Hypothalamus (tissue), 51 donors: Measurements from ENCODE around the gene MBD1.
"Not testable (repeated sequence)": the region's sequence is repeated elsewhere in the genome, so short reads cannot be mapped to it uniquely, and the experiment has no call there.

Experiments
- DNase-seq, 51 donors: peaks; one replicate each; lab custom pipeline; 2025; lab: John Stamatoyannopoulos, UW

MBD1 gene, protein sequence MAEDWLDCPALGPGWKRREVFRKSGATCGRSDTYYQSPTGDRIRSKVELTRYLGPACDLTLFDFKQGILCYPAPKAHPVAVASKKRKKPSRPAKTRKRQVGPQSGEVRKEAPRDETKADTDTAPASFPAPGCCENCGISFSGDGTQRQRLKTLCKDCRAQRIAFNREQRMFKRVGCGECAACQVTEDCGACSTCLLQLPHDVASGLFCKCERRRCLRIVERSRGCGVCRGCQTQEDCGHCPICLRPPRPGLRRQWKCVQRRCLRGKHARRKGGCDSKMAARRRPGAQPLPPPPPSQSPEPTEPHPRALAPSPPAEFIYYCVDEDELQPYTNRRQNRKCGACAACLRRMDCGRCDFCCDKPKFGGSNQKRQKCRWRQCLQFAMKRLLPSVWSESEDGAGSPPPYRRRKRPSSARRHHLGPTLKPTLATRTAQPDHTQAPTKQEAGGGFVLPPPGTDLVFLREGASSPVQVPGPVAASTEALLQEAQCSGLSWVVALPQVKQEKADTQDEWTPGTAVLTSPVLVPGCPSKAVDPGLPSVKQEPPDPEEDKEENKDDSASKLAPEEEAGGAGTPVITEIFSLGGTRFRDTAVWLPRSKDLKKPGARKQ

DNA sequence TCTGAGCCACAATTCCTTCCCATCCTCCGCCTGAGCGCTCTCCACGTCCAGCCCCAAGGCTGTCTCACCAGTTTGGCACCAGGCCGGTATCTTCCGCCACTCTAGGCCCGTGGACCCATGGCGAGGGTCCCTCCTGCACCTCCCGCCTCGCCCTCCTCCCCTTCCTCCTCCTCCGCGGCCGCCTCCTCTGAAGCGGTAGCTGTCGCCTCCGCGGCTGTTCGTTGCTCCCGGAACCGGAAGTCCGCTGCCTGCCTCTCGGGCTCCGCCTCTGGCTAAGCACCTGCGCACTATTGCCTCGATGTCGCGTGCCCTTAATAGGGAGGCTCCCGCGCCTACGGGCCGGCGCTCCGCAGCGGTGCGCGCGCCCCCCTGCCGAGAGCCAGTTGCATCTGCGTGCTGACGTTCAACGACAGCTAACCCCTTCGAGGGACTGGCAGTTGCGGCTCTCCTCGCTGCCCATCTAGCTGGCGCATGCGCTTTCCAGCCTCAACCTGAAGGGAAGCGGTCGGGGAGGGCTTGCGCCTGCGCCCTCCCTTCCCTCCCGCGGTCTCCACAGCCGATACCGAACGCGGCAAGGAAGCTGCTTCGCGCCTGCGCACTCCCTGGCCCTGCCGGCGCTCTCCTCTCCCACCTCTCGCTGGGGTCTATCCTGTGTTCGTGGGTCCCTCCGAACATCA, at the start of gene MBD1:
Gene MBD1 (minus strand): TSS at position 229 of the 677 bp plus-strand sequence. CDS start 1,531 bp downstream, outside the sequence.
- peak; percentile 84 to 100 (median 98) for DNase-seq

- no peak for DNase-seq
Observed at GRCh38 chr18:50330176-50330575, 48.9 kb upstream of the MBD1 start.

DNA sequence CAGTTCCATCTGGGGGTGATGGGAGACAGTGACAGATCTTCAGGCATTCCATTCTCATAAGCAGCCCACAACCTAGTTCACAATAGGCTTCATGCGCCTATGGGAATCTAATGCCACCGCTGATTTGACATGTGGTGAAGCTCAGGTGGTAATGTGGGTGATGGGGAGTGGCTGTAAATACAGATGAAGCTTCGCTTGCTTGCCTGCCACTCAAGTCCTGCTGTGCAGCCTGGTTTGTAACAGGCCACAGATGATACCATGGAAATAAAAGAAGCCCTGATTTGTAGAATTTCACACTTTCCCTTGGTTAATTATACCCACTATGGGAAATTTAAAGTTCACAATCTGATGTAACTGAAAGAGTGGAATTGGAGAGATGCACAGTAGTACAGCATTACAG, 46.7 kb upstream of the MBD1 start:
- no peak for DNase-seq

DNA sequence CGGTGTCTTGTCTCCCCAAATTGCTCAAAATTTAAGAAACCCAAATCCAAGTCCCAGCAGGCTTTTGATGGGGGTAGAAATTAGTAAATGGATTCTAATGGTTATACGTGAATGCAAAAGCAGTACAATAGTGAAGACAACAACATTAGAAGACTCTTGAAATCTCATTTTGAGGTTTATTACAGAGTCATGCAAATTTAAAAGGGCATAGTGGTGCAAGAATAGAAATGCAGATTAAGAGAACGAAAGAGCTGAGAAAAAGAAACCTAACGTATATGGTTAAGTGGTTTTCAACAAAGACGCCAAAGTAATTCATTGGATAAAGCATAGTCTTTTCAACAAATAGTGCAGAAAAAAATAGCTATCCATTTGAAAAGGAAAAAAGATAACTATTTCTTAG, 39.4 kb upstream of the MBD1 start:
- DNase-seq = no peak

DNA sequence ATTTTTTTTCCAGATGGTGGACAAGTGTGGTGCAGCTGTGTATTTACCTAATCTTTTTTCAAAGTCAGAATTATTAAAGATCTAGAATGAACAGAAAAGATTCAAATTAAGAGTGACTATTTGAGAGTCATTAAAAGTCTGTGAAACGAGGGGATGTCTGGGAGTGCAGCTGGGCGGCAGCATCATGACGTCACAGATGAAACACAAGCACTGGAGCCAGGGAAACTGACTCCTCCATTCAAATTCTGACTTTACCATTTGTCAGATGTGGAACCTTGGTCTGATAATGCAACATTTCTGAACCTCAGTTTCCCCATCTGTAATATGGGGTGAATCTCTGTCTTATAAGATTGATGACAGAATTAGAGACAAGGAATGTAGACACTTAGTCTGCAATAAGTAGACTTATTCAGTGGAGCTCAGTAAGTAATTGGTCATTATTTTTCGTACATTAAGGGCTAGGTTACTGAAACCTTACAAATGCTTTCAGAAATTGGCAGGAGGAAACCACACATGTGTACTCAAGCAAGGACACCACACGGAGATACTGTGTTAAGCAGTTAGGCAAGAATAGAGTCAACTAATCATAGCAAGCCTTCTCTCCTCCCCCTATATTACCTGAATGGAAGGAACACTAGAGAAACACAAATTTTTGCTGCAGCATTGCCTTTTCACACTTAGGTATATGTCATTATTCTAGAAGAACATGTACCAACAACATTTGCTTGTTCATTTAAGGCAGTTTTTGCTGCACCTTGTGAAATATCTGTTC, 34.0 kb upstream of the MBD1 start:
- DNase-seq = no peak

DNA sequence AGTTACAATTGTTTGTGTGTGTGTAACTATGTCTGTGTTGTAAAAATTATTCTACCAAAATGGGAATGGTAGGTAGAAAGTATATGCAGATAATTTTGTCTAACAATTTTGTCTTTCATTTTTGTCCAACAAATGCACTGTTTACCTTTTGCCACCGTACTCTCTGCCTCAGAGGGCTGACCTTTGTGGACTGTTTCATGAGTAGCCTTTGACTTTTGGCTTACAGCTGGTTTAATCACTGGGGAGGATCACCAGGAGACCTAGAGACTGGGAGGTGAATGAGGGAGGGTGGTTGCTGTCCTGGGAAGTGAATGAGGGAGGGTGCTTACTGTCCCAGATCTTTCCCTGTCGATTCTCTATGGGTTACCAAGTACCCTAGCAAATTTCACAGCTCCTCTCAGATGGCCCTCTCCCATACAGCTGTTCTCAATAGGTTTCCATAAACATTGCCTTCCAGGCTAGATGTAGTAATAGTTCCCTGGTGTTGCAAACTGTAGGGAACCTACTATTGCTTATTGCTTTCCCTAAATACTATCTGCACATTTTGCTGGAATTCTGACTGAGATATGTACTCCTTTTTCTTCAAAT, 32.6 kb upstream of the MBD1 start:
- no peak for DNase-seq

GRCh38 chr18:50313031-50313607, 31.8 kb upstream of the MBD1 start:
- no peak for DNase-seq

- DNase-seq = no peak
Observed at GRCh38 chr18:50312296-50313030, 31.1 kb upstream of the MBD1 start.

DNA sequence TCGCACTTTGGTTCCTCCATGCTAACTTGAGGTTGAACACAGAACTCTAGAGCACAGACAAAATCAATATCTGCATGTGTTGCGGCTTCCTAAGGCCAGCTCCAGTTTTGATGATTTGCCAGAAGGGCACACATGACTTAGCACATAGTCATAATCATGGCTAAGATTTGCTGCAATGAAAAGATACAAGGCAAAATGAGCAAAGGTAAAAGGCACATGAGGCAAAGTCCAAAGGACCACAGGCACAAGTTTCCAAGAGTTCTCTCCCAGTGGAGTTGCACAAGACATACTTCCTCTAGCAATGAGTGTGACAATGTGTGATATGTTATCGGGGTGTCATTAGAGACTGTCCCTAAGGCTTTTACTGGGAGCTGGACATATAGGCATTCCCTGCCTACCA, 30.3 kb upstream of the MBD1 start:
- no peak for DNase-seq

- DNase-seq = no peak
Observed at GRCh38 chr18:50310080-50310479, 28.8 kb upstream of the MBD1 start.

GRCh38 chr18:50308851-50309250, 27.5 kb upstream of the MBD1 start:
- DNase-seq = not testable (repeated sequence)

DNA sequence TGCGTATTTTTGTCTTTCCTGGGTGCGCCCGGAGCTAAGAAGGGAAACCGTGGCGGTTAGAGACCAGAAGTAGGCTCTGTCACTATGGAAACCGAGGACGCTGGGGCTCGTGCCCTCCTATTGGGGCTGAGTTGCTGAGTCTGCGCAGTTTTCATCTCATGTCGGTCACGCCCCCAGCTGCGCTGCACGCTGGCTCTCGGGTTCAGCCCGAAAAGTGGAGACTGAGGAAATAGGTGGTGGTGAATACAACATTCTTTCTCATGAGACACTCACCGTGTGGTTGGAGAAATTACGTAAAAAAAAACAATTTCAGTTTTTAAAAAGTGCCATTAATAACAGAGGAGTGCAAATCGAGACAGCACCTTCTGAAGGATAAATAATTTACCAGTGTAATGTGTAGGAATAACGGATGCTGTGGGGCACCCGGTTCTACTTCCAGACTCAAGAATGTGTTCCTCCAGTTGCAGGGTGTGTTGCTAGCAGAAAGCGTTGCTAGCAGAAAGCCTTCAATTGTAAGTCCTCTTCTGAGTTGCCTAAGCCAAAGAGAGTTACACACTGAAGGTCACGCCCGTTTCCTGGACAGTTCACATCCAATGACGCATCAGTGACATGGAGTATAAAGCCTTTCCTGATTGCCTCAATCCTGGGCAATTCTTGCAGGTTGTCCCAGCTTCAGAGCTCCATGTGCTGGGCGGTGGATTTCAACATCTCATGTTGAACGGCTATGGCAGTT, 26.6 kb upstream of the MBD1 start:
- peak in 50 of 51 donors; percentile 2 to 88 (median 68) for DNase-seq

DNA sequence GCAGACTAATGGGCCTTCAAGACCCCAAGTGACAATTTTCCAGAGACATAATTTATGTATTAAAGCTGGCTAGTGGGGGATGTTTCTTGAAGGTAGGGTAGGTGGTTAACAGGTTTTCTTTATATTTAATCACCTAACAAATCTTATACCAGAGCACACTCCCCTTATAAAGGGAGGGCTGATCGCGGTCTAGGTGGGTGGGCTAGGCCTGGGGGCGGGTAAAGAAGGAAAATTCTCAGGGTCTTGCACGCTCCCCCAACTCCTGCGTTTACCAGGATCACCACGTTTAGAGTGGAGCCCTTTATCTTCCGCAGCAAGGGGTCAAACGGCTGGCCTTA, 26.0 kb upstream of the MBD1 start:
- DNase-seq = no peak

GRCh38 chr18:50306944-50307343, 25.6 kb upstream of the MBD1 start:
- DNase-seq = no peak

DNA sequence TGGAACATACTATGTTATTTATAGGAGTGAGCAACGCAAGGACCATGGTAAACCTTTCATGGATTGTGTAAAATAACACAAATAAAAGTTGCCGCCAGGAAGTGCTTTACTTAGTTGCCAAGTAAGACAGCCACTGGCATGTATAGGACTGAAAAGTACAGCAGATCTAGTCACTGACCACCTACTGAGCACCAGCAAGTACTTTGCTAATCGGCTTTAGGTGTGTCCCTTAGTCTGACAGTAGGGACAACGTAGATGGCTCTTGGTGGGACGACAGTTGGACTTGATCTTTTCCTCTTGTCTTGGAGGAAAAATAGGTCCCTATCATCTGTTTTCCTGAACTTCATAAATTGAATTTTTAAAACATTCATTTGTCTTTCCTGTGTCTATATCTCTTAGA, 19.8 kb upstream of the MBD1 start:
- no peak for DNase-seq

DNA sequence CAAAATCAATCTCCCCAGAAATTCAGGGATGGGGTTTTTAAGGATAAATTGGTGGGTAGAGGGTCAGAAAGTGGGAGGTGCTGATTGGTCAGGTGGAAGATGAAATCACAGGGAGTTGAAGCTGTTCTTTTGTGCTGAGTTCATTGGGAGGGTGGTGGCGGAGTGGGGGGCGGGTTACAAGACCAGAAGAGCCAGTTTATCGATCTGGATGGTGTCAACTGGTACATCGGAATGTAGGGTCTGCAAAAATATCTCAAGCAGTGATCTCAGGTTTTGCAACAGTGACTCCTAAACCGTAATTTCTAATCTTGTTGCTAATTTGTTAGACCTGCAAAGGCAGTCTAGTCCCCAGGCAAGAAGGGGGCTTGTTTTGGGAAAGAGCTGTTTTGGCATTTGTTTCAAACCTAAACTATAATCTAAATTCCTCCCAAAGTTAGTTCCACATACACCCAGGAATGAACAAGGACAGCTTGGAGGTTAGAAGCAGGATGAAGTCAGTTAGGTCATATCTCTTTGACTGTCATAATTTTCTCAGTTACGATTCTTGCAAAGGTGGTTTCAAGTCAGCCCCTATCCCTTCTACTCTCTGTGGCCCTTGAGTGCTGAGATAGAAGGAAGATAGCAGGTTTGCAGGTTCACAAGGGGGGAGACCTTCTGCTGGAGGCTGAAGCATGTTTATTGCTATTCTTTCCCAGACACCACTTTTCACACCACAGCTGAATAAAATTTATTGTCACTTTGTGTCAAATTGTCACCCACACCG, 18.5 kb upstream of the MBD1 start:
- DNase-seq = no peak

DNA sequence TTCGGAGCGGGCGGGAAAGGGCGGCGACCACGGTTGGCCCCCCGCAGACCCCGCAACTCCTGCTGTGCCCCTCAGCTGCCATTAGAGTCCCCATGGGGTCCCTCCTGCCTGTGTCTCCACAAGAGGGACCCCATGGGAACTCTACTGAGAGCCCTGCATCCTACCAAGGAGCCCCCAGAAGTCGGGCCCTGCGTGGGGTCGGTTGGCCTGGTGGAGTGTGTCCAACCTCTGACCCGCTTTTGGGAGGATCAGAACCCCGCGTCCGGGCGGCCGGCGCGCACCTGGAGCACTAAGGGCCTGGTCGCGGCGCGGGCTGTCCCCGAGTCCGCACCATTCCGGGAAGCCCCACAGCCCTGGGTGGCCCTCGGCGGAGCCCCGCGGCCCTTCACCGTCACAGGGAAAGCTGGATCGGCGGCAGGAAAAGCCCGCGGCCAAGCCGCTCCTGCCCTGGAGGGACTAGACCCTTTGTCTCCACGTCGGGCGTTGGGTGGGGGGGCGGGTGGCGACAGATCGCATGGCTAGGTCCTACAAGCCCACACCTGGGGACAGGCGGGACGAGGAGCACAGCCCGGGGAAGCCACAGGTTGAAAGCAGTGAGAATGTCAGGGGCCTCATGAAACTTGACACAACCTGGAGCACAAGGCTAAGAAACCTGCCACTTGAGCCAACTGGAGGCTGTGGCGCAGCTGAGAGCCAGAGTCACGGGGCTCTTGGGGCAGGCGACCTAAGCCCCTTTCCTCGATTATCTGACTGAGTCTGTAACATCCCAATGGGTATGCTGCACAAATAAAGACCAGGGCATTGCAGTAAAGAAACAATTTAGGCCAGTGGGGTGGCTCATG, 17.3 kb upstream of the MBD1 start:
- no peak for DNase-seq
